Measurements from ENCODE around the gene GOPC.

DNA sequence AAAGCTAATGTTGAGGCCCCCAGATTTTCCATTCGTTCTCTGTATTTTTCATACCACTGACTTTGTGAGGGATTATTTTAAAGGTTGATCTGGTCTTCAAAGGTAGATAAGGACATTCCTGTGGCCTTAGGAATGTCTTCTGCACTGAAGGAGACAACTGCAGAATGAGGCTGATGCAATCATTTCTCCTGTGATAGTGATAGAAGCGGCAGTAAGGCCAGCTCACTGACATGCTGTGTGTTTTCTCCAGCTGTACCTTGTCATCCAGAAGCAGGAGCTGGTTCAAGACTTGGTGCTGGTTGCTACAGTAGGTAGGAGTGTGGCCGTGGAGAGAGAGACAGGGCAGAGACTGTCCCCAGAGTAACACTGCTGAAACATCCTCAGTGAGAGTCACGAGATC lies 66.0 kb downstream of the GOPC start:
- TF ChIP-seq GATA2 (IDR thresholded peaks at IDR 0.05; ENCODE audit: low read depth, low read length) (no peak), GATA3 (IDR thresholded peaks at IDR 0.05; ENCODE audit: low read depth, low read length) (no peak)
